Stimulated activated CD8-positive, alpha-beta memory T cell treated with anti-CD3 and anti-CD28 coated beads, Interleukin-4, amount 100 ng/mL, for 1 hour (primary cell): ENCODE data around the gene ETFB.

ENCODE experiments used
- DNase-seq, 2 donors: peaks; one replicate each; pipeline ENCODE4 v3.0.0-alpha.2; 2020; ENCODE audit warnings: low read depth in 2 of 2, low spot score in 1 of 2

The ETFB gene

GRCh38 chr19:51296336-51297093, 69.7 kb downstream of the ETFB start:
- DNase-seq, result no peak

DNA sequence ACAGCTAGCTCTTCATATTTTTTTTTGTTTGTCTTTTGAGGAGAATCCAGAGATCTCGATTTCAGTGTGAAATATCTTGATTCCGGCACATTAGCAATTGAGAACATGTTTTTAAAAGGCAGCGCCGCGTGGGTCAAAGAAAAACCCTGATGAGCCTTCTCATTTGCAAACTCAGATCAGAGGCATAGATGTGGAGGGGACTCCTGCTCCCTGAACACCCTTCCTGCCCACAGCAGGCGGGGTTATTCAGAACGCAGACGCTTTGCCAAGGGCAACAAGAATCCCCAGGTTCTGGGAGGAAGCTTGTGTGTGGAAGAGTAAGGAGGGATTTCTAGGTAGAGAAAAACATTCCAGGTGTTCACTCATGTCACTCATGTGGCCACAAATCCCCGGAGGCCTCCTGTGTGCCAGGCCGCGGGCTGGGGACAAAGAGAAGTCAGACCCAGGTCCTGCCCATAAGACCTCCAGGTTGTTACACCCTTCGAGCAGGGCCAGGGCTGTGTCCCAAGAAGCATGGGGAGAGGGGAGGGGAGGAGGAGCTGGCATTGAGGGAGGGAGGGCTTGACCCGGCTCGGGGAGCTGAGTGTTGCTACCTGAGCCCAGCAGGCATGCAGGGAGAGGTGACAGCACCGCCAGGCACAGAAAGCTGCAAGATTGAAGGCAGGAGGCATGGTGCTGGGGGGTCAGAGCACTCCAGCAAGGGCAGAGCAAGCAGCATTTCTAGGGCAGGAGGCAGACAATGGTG, 70.6 kb downstream of the ETFB start:
- no peak for DNase-seq
